Skeletal muscle satellite cell (primary cell): Measurements from ENCODE around the gene SSTR5. TPM values are rescaled to one million over a fixed set of nuclear protein-coding genes. Genes with fewer than 3 reads are reported as not detected.
"Not testable (repeated sequence)": the region's sequence is repeated elsewhere in the genome, so short reads cannot be mapped to it uniquely, and the experiment has no call there.

ENCODE experiments used
- H3K27me3 ChIP-seq: 2 replicates; pipeline ENCODE4 v1.7.0; 2013; ENCODE audit warnings: low read length; ENCODE audit not compliant: control insufficient read depth, insufficient read depth
- H3K36me3 ChIP-seq: 2 replicates; pipeline ENCODE4 v1.7.0; 2013; ENCODE audit warnings: mild to moderate bottlenecking, control low read depth, low read length; ENCODE audit not compliant: insufficient read depth
- H3K4me1 ChIP-seq: 2 replicates; pipeline ENCODE4 v1.7.0; 2013; ENCODE audit warnings: low read length; ENCODE audit not compliant: control insufficient read depth, insufficient read depth
- H3K4me2 ChIP-seq: 2 replicates; pipeline ENCODE4 v1.7.0; 2013; ENCODE audit warnings: mild to moderate bottlenecking, low read length
- H3K4me3 ChIP-seq: 2 replicates; pipeline ENCODE4 v1.7.0; 2013; ENCODE audit warnings: low read length
- H3K9ac ChIP-seq: 2 replicates; pipeline ENCODE4 v1.7.0; 2013; ENCODE audit warnings: mild to moderate bottlenecking, low read depth, low read length, moderate library complexity
- H3K9me3 ChIP-seq: replicated peaks from 2 replicates; pipeline ENCODE4 v1.7.0; 2013; ENCODE audit warnings: mild to moderate bottlenecking, control low read depth, low read length
- total RNA-seq: library from RNA; depleted of rRNA; stranded (reverse); fragments of >200 nt; gene quantifications from 2 replicates; pipeline ENCODE4 v1.2.3, GENCODE V29; 2012; rRNA removed

SSTR5 gene
- total RNA-seq: 0.25 TPM in 1 of 2 replicates, not detected in the other

- Histone ChIP-seq H3K9me3 (no peaks in the 10 kb centered on the region), H3K4me3 (no peak within 1 kb of the TSS), H3K9ac (no peak within 1 kb of the TSS), H3K36me3 (no peaks in the 10 kb centered on the region), H3K4me1 (no peaks in the 10 kb centered on the region), H3K4me2 (no peak within 1 kb of the TSS), H3K27me3 (peaks cover 72% of the 10 kb centered on the region)
Measured at GRCh38 chr16:1072526-1073261, at the start of gene SSTR5. Gene SSTR5 (plus strand): TSS chr16:1072747. CDS start chr16:1078869, 6,122 bp downstream.

GRCh38 chr16:1024138-1024537, 48.4 kb upstream of the SSTR5 start:
- Histone ChIP-seq H3K9ac (no peak overlapping the region), H3K4me3 (no peak overlapping the region), H3K4me1 (peaks cover 17% of the 10 kb centered on the region), H3K9me3 (no peaks in the 10 kb centered on the region), H3K27me3 (peaks cover 43% of the 10 kb centered on the region), H3K36me3 (no peaks in the 10 kb centered on the region), H3K4me2 (no peak overlapping the region)

GRCh38 chr16:1025183-1025809, 47.3 kb upstream of the SSTR5 start:
- H3K9me3 ChIP-seq, H3K36me3 ChIP-seq, H3K4me2 ChIP-seq, H3K4me3 ChIP-seq, H3K4me1 ChIP-seq, H3K9ac ChIP-seq: not testable (repeated sequence)
- H3K27me3 ChIP-seq: peaks cover 53% of the 10 kb centered on the region

- Histone ChIP-seq H3K9me3 (no peaks in the 10 kb centered on the region), H3K4me2 (no peak overlapping the region), H3K27me3 (peaks cover 62% of the 10 kb centered on the region), H3K36me3 (no peaks in the 10 kb centered on the region), H3K4me1 (peaks cover 6% of the 10 kb centered on the region), H3K4me3 (no peak overlapping the region), H3K9ac (no peak overlapping the region)
Measured at GRCh38 chr16:1026057-1026783, 46.3 kb upstream of the SSTR5 start.

- Histone ChIP-seq H3K9me3 (no peaks in the 10 kb centered on the region), H3K4me1 (peaks cover 6% of the 10 kb centered on the region), H3K9ac (no peak overlapping the region), H3K4me3 (no peak overlapping the region), H3K36me3 (no peaks in the 10 kb centered on the region), H3K4me2 (no peak overlapping the region), H3K27me3 (peaks cover 62% of the 10 kb centered on the region)
Measured at GRCh38 chr16:1026784-1027500, 45.6 kb upstream of the SSTR5 start.

- H3K4me2 ChIP-seq: no peak overlapping the region
- H3K36me3 ChIP-seq: no peaks in the 10 kb centered on the region
- peaks cover 65% of the 10 kb centered on the region for H3K27me3 ChIP-seq
- H3K9ac ChIP-seq: no peak overlapping the region
- H3K4me3 ChIP-seq: no peak overlapping the region
- H3K4me1 ChIP-seq: peaks cover 6% of the 10 kb centered on the region
- H3K9me3 ChIP-seq: peaks cover 2% of the 10 kb centered on the region
Measured at GRCh38 chr16:1027501-1027815, 45.1 kb upstream of the SSTR5 start.

GRCh38 chr16:1028056-1028455, 44.5 kb upstream of the SSTR5 start:
- H3K9me3 ChIP-seq: peaks cover 4% of the 10 kb centered on the region
- peaks cover 6% of the 10 kb centered on the region for H3K4me1 ChIP-seq
- no peak overlapping the region for H3K4me2 ChIP-seq
- H3K36me3 ChIP-seq: no peaks in the 10 kb centered on the region
- H3K4me3 ChIP-seq: no peak overlapping the region
- no peak overlapping the region for H3K9ac ChIP-seq
- H3K27me3 ChIP-seq: peaks cover 69% of the 10 kb centered on the region

- Histone ChIP-seq H3K4me3 (no peak overlapping the region), H3K9me3 (peaks cover 4% of the 10 kb centered on the region), H3K27me3 (peaks cover 69% of the 10 kb centered on the region), H3K9ac (no peak overlapping the region), H3K4me1 (peaks cover 6% of the 10 kb centered on the region), H3K4me2 (no peak overlapping the region), H3K36me3 (no peaks in the 10 kb centered on the region)
Measured at GRCh38 chr16:1028524-1029258, 43.9 kb upstream of the SSTR5 start.

GRCh38 chr16:1029259-1029545, 43.3 kb upstream of the SSTR5 start:
- Histone ChIP-seq H3K4me3 (no peak overlapping the region), H3K4me2 (no peak overlapping the region), H3K36me3 (no peaks in the 10 kb centered on the region), H3K4me1 (peaks cover 6% of the 10 kb centered on the region), H3K27me3 (peaks cover 69% of the 10 kb centered on the region), H3K9me3 (peaks cover 4% of the 10 kb centered on the region), H3K9ac (no peak overlapping the region)

GRCh38 chr16:1030473-1030901, 42.1 kb upstream of the SSTR5 start:
- no peaks in the 10 kb centered on the region for H3K36me3 ChIP-seq
- H3K4me3 ChIP-seq: no peak overlapping the region
- peaks cover 6% of the 10 kb centered on the region for H3K4me1 ChIP-seq
- peaks cover 4% of the 10 kb centered on the region for H3K9me3 ChIP-seq
- peaks cover 73% of the 10 kb centered on the region for H3K27me3 ChIP-seq
- H3K4me2 ChIP-seq: no peak overlapping the region
- H3K9ac ChIP-seq: no peak overlapping the region

GRCh38 chr16:1031666-1032065, 40.9 kb upstream of the SSTR5 start:
- peaks cover 4% of the 10 kb centered on the region for H3K9me3 ChIP-seq
- H3K4me1 ChIP-seq: peaks cover 12% of the 10 kb centered on the region
- H3K9ac ChIP-seq: no peak overlapping the region
- no peak overlapping the region for H3K4me2 ChIP-seq
- no peak overlapping the region for H3K4me3 ChIP-seq
- no peaks in the 10 kb centered on the region for H3K36me3 ChIP-seq
- peaks cover 73% of the 10 kb centered on the region for H3K27me3 ChIP-seq
